Caco-2 (cell line): ENCODE measurements around the gene TNS3. TPM values are rescaled to one million over a fixed set of nuclear protein-coding genes. Genes with fewer than 3 reads are reported as not detected.

ENCODE experiments used
- BruUV-seq: library from RNA; stranded (reverse); fragments of 400-500 nt; replicated peaks from 2 replicates; lab custom pipeline; 2021; lab: Mats Ljungman, UMichigan
- CTCF ChIA-PET: fragments of 300-600 bp; sonication (Branson Sonifier 250); formaldehyde crosslinking; loops from one replicate; lab custom pipeline; 2022; ENCODE audit warnings: antibody characterized with exemption; lab: Charles Lee
- POLR2A ChIA-PET: fragments of 300-600 bp; sonication (Branson Sonifier 250); formaldehyde crosslinking; loops from one replicate; lab custom pipeline; 2022; ENCODE audit warnings: antibody characterized with exemption; lab: Charles Lee
- DNase-seq, 2 experiments: peaks; one replicate each; pipeline versions ENCODE4 v3.0.0 to v3.0.0-alpha.2; 2020 to 2022
- H3K27me3 ChIP-seq: replicated peaks from 2 replicates; pipeline ENCODE4 v1.6.0; 2011; ENCODE audit warnings: low read length; ENCODE audit not compliant: control insufficient read depth, insufficient read depth
- H3K36me3 ChIP-seq: 2 replicates; pipeline ENCODE4 v1.5.1; 2011; ENCODE audit warnings: low read length; ENCODE audit not compliant: control insufficient read depth, insufficient read depth
- H3K4me1 ChIP-seq: fragments of 250-450 bp; sonication (Bioruptor Pico); 2 replicates; pipeline ENCODE4 v1.5.1; 2020; ENCODE audit warnings: mild to moderate bottlenecking
- H3K4me3 ChIP-seq: 2 replicates; pipeline ENCODE4 v1.5.1; 2011; ENCODE audit warnings: low read depth, mild to moderate bottlenecking, control low read depth, low read length
- H3K9me3 ChIP-seq: fragments of 250-450 bp; sonication (Bioruptor Pico); 2 replicates; pipeline ENCODE4 v1.5.1; 2020; ENCODE audit warnings: mild to moderate bottlenecking, moderate library complexity
- H3K27ac Mint-ChIP-seq: one replicate; pipeline ENCODE4 v1.8.0; 2022; ENCODE audit warnings: mixed read lengths; ENCODE audit not compliant: unreplicated experiment
- H3K27me3 Mint-ChIP-seq: one replicate; pipeline ENCODE4 v1.8.0; 2022; ENCODE audit warnings: mixed read lengths; ENCODE audit not compliant: insufficient read depth, unreplicated experiment
- H3K36me3 Mint-ChIP-seq: one replicate; pipeline ENCODE4 v1.8.0; 2022; ENCODE audit warnings: mild to moderate bottlenecking, mixed read lengths; ENCODE audit not compliant: insufficient read depth, unreplicated experiment
- H3K4me1 Mint-ChIP-seq: one replicate; pipeline ENCODE4 v1.8.0; 2022; ENCODE audit warnings: low read depth, mixed read lengths; ENCODE audit not compliant: unreplicated experiment
- H3K4me3 Mint-ChIP-seq: one replicate; pipeline ENCODE4 v1.8.0; 2022; ENCODE audit warnings: mild to moderate bottlenecking, moderate library complexity, mixed read lengths; ENCODE audit not compliant: unreplicated experiment
- H3K9me3 Mint-ChIP-seq: one replicate; pipeline ENCODE4 v1.8.0; 2022; ENCODE audit warnings: mixed read lengths; ENCODE audit not compliant: unreplicated experiment
- CTCF ChIP-seq, 2 experiments: fragments of 200-600 bp in 1 of 2; IDR thresholded peaks; 1 replicate in 1 of 2; 2 replicates in 1 of 2; pipeline versions ENCODE4 v1.5.1 to v1.8.0; 2011 to 2022; ENCODE audit warnings: antibody characterized with exemption in 1 of 2, control low read depth in 1 of 2, inconsistent platforms in 1 of 2, low read depth in 1 of 2, low read length in 1 of 2, mild to moderate bottlenecking in 1 of 2, moderate library complexity in 1 of 2; ENCODE audit not compliant: insufficient read depth in 1 of 2, severe bottlenecking in 1 of 2, unreplicated experiment in 1 of 2
- intact Hi-C: fragments of 100-400 bp; cut with micrococcal nuclease; formaldehyde crosslinking; loops from one replicate; pipeline ENCODE4 v1.10.0; 2022; ENCODE audit not compliant: unreplicated experiment
- total RNA-seq: library from RNA; stranded (reverse); gene quantifications from 2 replicates; pipeline ENCODE4 v1.2.3, GENCODE V29; 2022

The TNS3 gene
- total RNA-seq, 1 experiment from 2014 or later, result 263 TPM

GRCh38 chr7:47504551-47505311 is 77.2 kb downstream of the TNS3 start:
- Histone ChIP-seq H3K4me1 (peaks cover 55% of the 10 kb centered on the region), H3K36me3 (peaks cover 3% of the 10 kb centered on the region), H3K9me3 (no peaks in the 10 kb centered on the region), H3K4me3 (no peak overlapping the region), H3K27me3 (no peaks in the 10 kb centered on the region)
- Mint-ChIP-seq H3K27ac (peak overlapping the region; percentile 10), H3K9me3 (no peaks in the 10 kb centered on the region), H3K4me3 (no peak overlapping the region), H3K36me3 (peaks cover 100% of the 10 kb centered on the region), H3K4me1 (peaks cover 42% of the 10 kb centered on the region), H3K27me3 (no peaks in the 10 kb centered on the region)
- no TSS peak for BruUV-seq
- DNase-seq, result no peak
- POLR2A ChIA-PET, result no interaction called here
- CTCF ChIA-PET, result no interaction called here
- intact Hi-C loops, result no loop called here
- no peak for TF ChIP-seq CTCF (IDR thresholded peaks at IDR 0.05; ENCODE audit: insufficient read depth in 1 of 2, low read depth in 1 of 2, low read length in 1 of 2, severe bottlenecking in 1 of 2, unreplicated experiment in 1 of 2)

- Mint-ChIP-seq H3K4me3 (no peak overlapping the region), H3K27ac (no peak overlapping the region), H3K36me3 (peaks cover 100% of the 10 kb centered on the region), H3K27me3 (no peaks in the 10 kb centered on the region), H3K9me3 (no peaks in the 10 kb centered on the region), H3K4me1 (peaks cover 41% of the 10 kb centered on the region)
- DNase-seq, result no peak
- Histone ChIP-seq H3K9me3 (no peaks in the 10 kb centered on the region), H3K4me1 (peaks cover 55% of the 10 kb centered on the region), H3K4me3 (no peak overlapping the region), H3K27me3 (no peaks in the 10 kb centered on the region), H3K36me3 (0 out of 2 replicates have a peak, but pooled peaks cover 2% of the 10 kb centered on the region)
- intact Hi-C loops, result no loop called here
- no TSS peak for BruUV-seq
- ChIA-PET POLR2A (interaction anchor here (0.6 kb wide), 1 partner anchor 74 kb away, joined by 4 read pairs; no protein-coding TSS in a partner anchor), CTCF (no interaction called here)
- TF ChIP-seq CTCF (IDR thresholded peaks at IDR 0.05; ENCODE audit: insufficient read depth in 1 of 2, low read depth in 1 of 2, low read length in 1 of 2, severe bottlenecking in 1 of 2, unreplicated experiment in 1 of 2), result no peak
Measured at GRCh38 chr7:47503281-47503680, 78.6 kb downstream of the TNS3 start.

GRCh38 chr7:47502240-47502877 is 79.6 kb downstream of the TNS3 start:
- DNase-seq, result no peak
- H3K4me1 ChIP-seq, result peaks cover 57% of the 10 kb centered on the region
- H3K36me3 ChIP-seq, result 0 out of 2 replicates have a peak, but pooled peaks cover 2% of the 10 kb centered on the region
- BruUV-seq, result no TSS peak
- no peaks in the 10 kb centered on the region for H3K9me3 Mint-ChIP-seq
- H3K27me3 Mint-ChIP-seq, result no peaks in the 10 kb centered on the region
- no peak for TF ChIP-seq CTCF (IDR thresholded peaks at IDR 0.05; ENCODE audit: insufficient read depth in 1 of 2, low read depth in 1 of 2, low read length in 1 of 2, severe bottlenecking in 1 of 2, unreplicated experiment in 1 of 2)
- H3K4me3 Mint-ChIP-seq, result no peak overlapping the region
- CTCF ChIA-PET, result no interaction called here
- peaks cover 43% of the 10 kb centered on the region for H3K4me1 Mint-ChIP-seq
- H3K27me3 ChIP-seq, result no peaks in the 10 kb centered on the region
- H3K4me3 ChIP-seq, result no peak overlapping the region
- POLR2A ChIA-PET, result no interaction called here
- H3K27ac Mint-ChIP-seq, result peak overlapping the region; percentile 8
- H3K36me3 Mint-ChIP-seq, result peaks cover 100% of the 10 kb centered on the region
- intact Hi-C loops, result no loop called here
- no peaks in the 10 kb centered on the region for H3K9me3 ChIP-seq
